ENCODE measurements around the gene SS18L1.

Gene SS18L1

DNA sequence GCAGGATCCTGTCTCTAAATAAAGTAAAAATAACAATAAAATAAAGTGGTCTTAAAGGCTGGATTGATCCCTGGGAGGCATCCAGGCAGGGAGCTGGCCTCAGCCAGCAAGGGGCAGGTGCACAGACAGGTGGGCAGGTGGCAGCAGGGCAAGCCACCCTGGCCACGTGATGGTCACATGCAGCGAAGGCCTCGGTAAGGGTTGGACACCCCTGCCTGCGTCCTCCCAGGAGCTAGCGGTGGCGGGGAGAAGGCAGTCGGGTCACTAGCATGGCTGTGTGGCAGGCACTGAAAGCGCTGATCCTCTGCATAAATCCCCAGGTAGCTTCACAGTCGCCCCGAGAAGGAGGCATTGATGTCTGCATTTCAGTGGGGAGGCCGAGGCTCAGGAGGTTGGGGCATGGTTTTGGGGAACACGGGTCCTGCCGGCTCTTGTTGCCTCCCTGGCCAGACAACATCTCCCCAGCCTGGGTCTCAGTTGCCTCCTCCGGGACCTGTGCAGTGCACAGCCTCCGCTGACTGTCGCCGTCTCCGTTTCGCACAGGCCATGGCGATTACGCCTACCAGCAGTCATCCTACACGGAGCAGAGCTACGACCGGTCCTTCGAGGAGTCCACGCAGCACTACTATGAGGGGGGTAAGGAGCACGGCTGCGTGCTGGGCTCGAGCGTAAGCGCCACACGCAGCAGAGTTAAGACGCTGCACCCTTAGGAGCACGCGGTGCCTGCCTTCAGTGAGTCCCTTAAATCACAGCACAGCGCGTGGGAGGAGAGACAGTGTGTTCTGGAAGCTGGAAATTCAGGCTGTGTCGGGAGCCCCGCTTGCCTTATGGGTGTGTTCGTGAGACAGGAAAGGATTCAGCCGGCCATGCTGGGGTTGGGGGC is 21.6 kb downstream of the SS18L1 start:
- H3K4me3 ChIP-seq (replicated peaks in 1 of 2; ENCODE audit: low read depth in 2 of 2, low read length in 2 of 2): no peak overlapping the region
- no peak for DNase-seq (ENCODE audit: low read depth in 2 of 2)
- TF ChIP-seq, protein P1, sequence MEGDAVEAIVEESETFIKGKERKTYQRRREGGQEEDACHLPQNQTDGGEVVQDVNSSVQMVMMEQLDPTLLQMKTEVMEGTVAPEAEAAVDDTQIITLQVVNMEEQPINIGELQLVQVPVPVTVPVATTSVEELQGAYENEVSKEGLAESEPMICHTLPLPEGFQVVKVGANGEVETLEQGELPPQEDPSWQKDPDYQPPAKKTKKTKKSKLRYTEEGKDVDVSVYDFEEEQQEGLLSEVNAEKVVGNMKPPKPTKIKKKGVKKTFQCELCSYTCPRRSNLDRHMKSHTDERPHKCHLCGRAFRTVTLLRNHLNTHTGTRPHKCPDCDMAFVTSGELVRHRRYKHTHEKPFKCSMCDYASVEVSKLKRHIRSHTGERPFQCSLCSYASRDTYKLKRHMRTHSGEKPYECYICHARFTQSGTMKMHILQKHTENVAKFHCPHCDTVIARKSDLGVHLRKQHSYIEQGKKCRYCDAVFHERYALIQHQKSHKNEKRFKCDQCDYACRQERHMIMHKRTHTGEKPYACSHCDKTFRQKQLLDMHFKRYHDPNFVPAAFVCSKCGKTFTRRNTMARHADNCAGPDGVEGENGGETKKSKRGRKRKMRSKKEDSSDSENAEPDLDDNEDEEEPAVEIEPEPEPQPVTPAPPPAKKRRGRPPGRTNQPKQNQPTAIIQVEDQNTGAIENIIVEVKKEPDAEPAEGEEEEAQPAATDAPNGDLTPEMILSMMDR (IDR thresholded peaks at IDR 0.05; ENCODE audit: low read depth, low read length): no peak

DNA sequence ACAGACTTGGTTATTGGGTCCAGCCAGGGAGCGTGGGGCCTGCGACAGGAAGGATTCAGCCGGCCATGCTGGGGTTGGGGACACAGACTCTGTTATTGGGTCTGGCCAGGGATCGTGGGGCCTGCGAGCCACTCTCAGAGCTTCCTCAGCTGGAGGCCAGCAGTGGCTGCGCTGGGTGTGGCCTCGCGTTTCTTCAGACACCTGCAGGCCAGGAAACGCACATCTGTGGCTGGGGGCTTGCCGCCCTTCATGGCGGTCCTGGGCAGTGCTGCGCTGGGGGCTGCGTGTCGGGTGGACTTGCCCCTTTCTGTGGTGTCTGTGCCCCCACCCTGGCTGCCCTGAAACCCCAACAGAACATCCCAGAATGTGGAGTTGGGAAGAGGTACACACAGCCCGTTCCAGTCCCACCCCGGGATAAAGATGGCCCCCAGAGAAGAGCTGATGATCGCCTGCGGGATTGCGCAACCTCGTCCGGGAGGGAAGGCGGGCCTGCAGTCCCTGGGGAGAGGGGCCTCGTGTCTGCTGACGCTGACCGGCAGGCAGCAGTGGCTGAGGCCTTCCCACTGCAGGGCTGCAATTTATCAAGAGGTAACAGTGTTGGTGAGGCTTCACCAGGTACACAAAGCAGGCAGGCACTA is 22.3 kb downstream of the SS18L1 start:
- TF ChIP-seq, protein P1 (IDR thresholded peaks at IDR 0.05; ENCODE audit: low read depth, low read length): no peak
- peak; percentile 51 to 64 for DNase-seq (ENCODE audit: low read depth in 2 of 2)
- no peak overlapping the region for H3K4me3 ChIP-seq (replicated peaks in 1 of 2; ENCODE audit: low read depth in 2 of 2, low read length in 2 of 2)

DNA sequence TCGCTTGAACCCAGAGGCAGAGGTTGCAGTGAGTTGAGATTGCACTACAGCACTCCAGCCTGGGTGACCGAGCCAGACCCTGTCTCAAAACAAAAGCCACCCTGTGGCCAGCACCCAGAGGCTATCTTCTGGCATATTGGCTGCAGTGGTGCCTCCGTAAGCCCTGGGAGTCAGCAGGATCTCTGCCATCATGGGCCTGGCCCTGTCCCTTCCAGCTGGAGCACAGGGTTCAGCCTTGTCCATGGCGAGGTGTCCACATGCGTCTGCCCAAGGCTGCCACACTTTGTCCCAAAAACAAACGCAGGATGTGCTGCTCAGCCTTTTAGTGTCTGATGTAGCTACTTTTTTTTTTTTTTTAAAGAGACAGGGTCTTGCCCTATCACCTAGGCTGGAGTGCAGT is 23.9 kb downstream of the SS18L1 start:
- no peak overlapping the region for H3K4me3 ChIP-seq (replicated peaks in 1 of 2; ENCODE audit: low read depth in 2 of 2, low read length in 2 of 2)
- no peak for DNase-seq (ENCODE audit: low read depth in 2 of 2)
- TF ChIP-seq, protein P1 (IDR thresholded peaks at IDR 0.05; ENCODE audit: low read depth, low read length): no peak

DNA sequence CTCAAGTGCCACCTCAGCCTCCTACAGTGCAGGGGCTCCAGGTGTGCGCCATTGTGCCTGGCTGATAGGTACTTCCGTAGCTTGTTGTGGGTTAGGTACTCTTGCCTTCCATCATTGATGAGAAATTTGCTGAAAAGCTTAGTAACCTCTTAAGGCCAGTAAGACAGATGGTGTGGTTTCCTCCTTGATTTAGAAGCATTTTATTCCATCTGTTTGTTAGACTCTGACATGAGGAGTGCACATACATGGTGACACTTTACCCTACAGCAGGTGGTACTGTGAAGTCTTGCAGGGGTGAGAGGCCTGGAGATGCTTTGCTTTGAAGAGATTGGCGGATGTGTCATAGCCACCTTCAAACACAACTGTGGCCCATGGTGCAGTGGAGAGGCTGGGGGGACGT is 24.5 kb downstream of the SS18L1 start:
- no peak overlapping the region for H3K4me3 ChIP-seq (replicated peaks in 1 of 2; ENCODE audit: low read depth in 2 of 2, low read length in 2 of 2)
- TF ChIP-seq, protein P1 (IDR thresholded peaks at IDR 0.05; ENCODE audit: low read depth, low read length): no peak
- no peak for DNase-seq (ENCODE audit: low read depth in 2 of 2)

DNA sequence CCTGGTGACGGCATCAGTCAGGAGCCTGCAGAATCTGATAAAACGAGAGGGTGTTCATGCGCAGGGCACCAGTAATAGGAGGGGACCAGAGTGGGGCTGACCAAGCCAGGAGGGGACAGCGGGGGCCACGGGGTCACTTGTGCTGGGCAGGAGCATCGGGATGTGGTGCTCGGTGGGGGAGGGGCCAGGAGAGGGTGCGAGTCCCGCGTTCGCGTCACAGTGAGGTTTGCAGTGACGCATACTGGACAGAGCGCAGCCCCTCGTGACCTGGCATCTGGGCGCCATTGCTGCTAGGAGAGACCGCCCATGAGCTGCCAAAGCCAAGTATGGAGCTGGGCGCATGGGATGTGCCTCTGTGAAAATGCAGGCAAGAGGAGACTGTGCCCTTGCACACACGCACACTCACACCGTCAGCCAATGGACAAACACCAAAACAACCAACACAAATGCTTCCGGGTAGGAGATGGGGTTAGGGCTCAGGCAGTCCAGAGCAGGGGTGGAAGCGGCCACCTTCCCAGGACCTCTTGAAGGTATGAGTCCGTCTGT is 25.4 kb downstream of the SS18L1 start:
- no peak overlapping the region for H3K4me3 ChIP-seq (replicated peaks in 1 of 2; ENCODE audit: low read depth in 2 of 2, low read length in 2 of 2)
- DNase-seq (ENCODE audit: low read depth in 2 of 2): no peak
- TF ChIP-seq, protein P1 (IDR thresholded peaks at IDR 0.05; ENCODE audit: low read depth, low read length): no peak

DNA sequence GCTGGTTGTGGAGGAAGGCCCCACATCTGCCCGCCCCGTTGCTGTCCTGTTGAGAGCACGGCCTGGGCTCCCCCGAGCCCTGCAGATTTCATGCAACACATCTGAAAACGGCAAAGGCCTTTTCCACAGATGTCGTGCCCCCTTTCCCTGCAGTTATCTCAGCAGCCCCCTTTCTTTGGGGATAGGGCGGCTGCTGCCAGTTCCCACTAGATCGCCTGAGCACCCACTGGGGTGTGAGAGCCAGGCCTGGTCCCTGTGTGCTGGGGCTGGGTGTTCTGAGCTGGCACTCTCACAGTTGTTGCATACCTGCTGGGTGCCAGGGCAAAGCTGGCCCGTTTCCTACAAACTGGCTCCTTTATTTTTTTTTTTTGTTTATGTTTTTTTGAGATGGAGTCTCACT is 27.0 kb downstream of the SS18L1 start:
- no peak for DNase-seq (ENCODE audit: low read depth in 2 of 2)
- TF ChIP-seq, protein P1 (IDR thresholded peaks at IDR 0.05; ENCODE audit: low read depth, low read length): no peak
- no peak overlapping the region for H3K4me3 ChIP-seq (replicated peaks in 1 of 2; ENCODE audit: low read depth in 2 of 2, low read length in 2 of 2)

All from cardiac fibroblast (primary cell).